Hematopoietic multipotent progenitor cell treated with erythropoietin and hydrocortisone succinate and interleukin-3 and kit ligand, for 17 days (in vitro differentiated cells): ENCODE data around the gene CELF2.

ENCODE experiments used
- DNase-seq: peaks from one replicate; pipeline ENCODE4 v3.0.0-alpha.2; 2015; ENCODE audit warnings: low spot score

CELF2 gene

GRCh38 chr10:11197878-11198277, 180.2 kb downstream of the CELF2 start:
- no peak for DNase-seq

DNA sequence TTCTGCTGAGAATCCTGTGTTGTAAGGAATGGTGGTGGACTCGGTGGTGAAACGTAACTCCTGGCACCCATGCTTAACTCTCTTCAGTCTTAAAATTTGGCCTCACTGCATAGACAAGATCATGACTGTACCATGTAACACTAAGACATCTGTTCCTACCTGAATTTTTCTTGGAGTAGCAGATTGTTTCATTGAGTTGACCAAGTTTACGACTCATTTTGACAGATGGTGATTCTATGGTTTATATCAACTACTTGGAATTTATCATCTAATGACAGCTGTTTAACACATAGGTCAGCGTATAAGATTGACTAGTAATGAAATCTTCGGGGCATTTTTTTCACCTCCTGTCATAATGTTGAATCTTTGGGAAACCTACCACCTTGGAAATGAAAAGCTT, 184.2 kb downstream of the CELF2 start:
- DNase-seq: no peak

DNA sequence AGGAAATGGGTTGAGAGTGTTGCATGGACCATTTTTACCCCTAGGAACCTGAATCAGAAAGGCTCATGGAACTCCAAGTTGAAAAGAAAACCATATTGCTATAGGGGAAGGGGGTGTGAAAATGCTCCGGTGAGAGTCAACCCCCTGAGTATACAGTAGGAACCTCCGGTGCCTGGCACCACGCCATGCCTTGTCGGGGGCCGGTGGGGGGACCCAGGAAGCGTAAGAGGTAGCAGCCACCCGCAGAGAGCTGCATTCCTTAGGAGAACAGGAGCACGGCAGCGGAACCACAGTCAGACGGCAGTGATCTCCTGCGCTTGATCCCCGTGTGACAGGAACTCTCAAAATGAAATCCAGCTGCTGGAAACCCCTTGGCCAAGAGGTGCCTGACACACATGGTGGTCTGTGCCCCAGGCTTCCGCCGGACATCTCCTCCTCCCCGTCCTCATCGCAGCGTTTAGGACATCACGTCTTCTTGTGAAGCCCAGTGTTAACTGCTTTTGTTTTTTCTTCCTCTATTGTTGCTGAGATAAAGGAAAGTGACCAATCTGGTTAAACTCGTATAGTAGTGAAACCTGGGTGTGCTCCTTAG, 186.8 kb downstream of the CELF2 start:
- no peak for DNase-seq

DNA sequence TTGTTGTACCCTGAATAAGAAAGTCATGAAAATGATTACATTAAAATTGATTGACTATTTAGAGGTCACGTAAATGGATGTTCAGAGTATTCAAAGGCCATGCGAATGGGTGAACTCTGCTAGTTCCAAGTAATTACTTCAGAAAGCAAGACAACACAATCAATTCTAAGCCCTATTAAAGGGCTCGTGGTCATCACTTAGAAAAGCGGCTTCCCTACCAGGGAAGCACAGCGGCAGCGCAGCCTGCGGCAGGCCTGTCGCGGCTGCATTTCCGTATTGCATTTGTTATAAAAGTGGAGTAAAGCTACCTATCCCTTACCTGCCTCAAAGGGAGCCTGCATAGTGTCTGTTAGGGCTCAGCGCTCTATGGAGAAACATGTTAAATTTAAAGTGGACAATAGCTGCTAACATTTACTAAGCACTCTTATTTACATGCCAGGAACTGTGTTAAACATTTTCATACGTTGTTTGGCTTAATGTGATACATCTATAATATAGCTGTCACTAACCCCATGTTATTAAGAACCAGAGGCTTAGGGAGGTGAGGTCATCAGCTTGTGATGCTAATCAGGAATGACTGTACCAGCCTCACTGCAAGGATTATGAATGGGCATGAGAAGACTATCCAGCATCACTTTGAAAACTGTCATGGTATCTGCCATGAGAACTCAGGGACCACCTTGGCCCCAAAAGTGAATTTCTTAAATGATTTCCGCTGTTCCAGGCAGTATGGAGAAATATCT, 187.5 kb downstream of the CELF2 start:
- no peak for DNase-seq

DNA sequence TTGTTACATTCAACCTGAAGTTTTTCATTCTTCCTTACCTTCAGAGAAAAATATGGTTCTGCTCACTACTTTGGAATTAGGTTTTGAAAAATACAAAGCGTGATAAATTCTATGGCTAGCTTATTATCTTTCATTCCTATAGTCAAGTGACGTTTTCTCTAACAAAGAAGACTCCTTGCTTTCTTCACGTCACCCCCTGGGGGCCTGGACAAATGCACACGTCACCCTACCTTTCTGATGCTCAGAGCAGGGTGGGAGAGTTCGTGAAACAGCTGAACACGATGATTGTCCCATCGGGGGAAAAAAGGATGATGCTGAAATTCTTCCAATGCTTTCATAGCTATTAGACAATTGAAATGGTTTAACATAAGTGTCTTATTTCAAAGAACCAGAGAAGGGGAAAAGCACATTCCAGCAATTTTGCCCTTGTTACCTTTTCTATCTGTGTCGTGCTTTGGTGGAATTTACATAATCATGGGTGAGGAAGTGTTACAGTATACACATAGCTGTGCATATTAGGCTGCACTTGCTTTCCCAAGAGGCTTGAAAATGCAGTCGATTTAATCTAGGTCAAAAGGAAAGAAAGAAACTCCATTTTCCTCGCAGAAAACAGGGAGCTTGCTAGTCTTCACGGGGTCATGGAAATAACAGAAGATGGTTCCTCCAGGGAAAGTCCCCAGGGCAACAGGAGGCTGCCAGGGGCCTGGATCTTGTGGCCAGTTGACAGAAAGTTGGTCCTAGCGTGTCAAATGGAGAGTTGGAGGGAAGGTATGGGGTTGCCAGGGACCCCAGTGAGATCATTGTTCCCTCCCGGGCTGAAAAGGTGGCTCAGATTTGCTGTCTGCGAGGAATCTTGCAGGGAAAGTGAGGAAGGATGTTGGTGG, 189.2 kb downstream of the CELF2 start:
- no peak for DNase-seq

DNA sequence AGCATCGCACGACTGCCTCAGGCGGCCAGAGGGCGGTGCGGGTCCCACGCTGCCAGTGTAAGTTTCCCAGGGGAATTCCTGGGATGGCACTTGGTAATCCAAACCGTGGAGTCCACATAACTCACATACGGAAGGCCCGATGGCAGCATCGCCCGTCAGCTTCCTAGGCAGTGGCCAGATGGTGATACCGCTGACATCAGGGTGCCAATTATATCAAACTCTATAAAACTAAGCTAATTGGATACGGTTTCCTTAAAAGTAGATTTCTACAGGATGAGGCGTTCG, 189.8 kb downstream of the CELF2 start:
- no peak for DNase-seq

GRCh38 chr10:11208243-11208642, 190.6 kb downstream of the CELF2 start:
- DNase-seq: no peak

DNA sequence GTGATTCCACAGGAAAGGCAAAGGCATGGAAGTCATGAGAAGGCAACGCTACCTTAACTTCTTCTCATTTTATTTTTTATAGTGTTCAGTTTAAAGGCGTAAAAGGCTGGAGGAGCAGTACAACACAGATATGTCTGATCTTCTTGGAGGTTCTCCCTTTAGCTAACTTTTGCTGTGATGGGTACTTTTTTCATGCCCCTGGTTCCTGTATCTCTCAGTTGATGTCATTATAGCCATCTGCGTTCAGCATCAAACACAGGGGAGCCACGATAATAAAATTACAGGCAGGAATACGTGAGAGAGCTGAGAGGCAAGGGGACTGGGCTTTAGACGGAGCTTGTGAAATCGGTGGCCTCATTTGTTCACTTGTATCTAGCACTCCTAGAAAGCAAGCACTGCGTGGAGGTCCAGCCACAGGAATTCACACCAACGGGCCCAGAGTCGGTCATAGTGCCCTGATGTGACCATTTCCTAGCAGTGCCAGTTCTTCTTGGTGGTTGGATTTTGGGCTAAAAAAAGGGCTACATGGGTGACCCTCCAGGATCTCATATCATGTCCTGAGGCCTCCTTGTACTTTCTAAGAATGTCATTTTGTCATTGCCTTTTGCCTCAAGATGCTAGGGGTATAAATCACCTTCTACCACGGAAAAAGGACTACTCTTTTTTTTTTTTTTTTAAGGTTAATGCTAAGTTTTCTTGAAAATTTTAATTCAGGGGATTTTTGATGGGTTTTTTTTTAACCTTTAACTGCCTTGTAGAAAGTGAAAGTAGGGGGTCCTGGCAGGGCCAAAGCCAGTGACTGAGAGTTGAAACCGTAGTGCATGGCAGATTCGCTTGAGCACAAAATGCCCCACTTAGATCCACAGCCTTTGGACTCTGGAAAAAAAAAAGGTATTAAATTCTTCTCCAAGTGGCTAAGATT, 191.5 kb downstream of the CELF2 start:
- no peak for DNase-seq

- no peak for DNase-seq
Observed at GRCh38 chr10:11209830-11210181, 192.1 kb downstream of the CELF2 start.

- DNase-seq: no peak
Observed at GRCh38 chr10:11210211-11210922, 192.7 kb downstream of the CELF2 start.

DNA sequence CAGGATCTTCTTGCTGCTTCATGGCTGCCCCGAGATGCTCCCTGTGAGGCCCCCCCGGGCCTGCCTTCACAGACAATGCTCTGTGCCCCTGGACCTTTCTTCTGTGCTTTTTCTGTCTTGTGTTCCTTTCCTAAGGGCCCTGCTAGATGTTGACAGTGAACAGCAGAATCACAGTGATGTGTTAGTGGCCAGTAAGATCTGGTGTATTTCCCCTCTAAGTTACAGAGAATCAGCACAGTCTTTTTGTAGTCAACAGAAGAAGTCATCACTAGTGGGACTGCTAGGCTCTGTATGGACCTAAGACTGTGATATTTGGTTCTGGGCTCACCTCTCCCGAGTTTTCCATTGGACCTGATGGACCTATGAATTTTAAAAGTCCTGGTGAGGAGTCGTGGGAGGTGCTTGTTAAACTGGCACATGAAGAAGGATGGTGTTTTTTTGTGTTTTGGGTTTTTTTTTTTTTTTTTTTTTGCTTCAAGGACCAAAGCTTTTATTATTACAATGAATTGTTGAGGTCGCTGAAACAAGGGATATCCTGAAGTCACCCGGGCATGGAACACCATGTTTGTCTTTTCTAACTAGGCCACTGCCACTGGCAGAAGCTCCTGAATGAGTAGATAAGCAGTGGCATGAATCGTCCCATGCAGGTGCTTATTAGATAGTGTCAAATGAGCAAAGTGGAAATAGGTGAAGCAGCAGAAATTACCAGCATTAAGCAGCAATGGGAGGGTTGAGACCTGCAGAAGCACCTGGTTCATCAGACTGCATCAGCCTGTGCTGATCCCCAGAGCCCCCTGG, 194.8 kb downstream of the CELF2 start:
- DNase-seq: no peak

DNA sequence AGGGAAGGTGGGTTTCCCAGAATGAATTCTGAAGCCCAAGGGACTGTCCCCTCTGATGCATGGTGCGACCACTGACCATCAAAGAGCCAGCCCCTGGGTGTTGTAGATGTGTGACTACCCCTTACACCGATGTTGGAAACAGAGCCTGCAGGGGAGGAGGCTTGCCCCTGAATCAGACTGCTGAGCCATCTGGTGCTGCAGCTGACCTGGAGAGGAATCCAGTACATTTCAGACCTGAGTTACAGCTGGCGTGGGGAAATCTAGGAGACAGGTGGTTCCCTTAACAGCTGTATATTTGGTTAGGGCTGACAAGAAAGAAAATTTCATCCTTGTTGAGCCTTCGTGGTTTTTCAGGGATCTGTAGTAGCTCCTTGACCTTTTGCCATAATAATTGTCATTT, 195.5 kb downstream of the CELF2 start:
- no peak for DNase-seq

DNA sequence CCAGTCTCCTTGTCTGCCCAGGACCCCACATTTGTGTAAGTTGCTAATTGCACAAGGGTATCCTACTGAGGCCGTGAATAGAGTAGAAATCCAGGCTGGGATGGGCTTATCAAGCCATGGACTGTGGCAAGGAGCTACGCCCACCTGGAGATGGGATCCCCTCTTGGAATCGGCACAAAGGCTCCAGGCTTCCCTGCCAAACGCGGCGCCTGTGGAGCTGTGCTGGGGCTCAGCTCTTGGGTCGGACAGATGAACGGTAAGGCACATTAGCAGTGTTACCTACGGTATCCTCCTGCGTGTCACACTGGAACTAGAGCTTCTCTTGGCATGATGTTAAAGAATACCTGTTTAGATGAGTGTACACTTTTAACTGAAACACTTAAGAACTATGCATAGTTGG, 196.7 kb downstream of the CELF2 start:
- no peak for DNase-seq

DNA sequence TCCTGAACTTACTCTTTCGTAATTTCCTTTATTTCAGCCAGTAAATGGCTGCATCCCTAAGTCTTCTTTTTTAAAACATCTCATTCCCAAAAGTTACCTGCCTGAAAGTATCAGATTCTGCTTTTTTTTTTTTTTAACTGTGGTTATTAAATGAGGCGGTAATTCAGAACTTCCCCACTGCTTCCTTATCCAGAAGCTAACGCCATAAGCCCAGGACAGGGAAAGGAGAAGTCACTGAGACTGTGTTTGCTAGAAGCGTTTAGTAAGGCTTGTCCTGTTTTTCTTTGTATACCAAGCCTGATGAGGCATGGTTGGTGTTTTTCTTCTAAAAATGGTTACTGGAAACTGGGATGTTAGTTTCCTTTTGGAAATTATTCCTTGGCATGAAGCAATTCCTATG, 197.8 kb downstream of the CELF2 start:
- no peak for DNase-seq

- no peak for DNase-seq
Observed at GRCh38 chr10:11217521-11217920, 199.8 kb downstream of the CELF2 start.

GRCh38 chr10:11218395-11218794, 200.7 kb downstream of the CELF2 start:
- DNase-seq: no peak

GRCh38 chr10:11219431-11219830, 201.8 kb downstream of the CELF2 start:
- DNase-seq: no peak

- no peak for DNase-seq
Observed at GRCh38 chr10:11223081-11223480, 205.4 kb downstream of the CELF2 start.

DNA sequence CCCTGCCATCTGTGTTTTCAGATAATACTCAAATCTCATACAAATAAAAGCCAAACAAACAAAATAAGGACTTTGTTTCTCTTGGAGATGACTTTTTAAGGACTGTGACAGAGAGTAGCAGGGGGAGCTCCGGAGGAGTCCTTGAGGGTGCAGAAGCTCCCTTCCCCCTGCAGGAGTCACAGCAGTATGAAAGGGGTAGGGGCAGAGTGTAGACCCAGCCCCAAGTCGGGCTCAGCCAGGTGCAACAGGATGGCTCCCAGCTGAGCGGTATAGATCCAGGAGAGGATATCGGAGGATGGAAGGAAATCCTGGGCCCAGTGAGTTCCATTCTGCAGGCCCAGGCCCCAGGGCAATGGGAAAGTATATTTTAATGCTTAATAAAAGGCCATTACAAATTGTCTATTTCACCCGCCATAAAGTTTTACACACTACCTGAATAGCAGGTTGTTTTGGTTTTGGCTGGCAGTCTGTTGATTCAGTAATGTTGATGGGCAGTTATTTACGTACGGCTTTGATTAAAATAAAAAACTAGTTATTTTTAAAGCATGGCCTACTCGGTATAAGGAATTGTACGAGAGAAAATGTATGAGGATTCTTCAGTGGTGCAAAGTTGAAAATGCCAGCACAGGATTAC, 206.0 kb downstream of the CELF2 start:
- no peak for DNase-seq

GRCh38 chr10:11224321-11224720, 206.6 kb downstream of the CELF2 start:
- no peak for DNase-seq
